ENCODE data around the gene SAMD8.

- TF ChIP-seq POLR2A (IDR thresholded peaks at IDR 0.05; ENCODE audit: extremely low read depth, insufficient read length) (no peak), CTCF (IDR thresholded peaks at IDR 0.05; ENCODE audit: low read depth, low read length) (no peak)
These were observed 5.2 kb upstream of the SAMD8 start for GRCh38 chr10:75106242-75106641.
